HUES64 (cell line): ENCODE data around the gene CTH.

Experiments used
- H3K27ac ChIP-seq: 2 replicates; pipeline ENCODE4 v1.7.0; 2013; ENCODE audit warnings: low read depth, low read length, inconsistent platforms
- H3K27me3 ChIP-seq: 2 replicates; pipeline ENCODE4 v1.6.1; 2013; ENCODE audit warnings: mild to moderate bottlenecking, low read length; ENCODE audit not compliant: insufficient read depth
- H3K36me3 ChIP-seq: 2 replicates; pipeline ENCODE4 v1.6.1; 2013; ENCODE audit warnings: mild to moderate bottlenecking, low read length; ENCODE audit not compliant: insufficient read depth
- H3K4me1 ChIP-seq: 2 replicates; pipeline ENCODE4 v1.6.1; 2013; ENCODE audit warnings: mild to moderate bottlenecking, low read length, moderate library complexity; ENCODE audit not compliant: insufficient read depth
- H3K4me3 ChIP-seq: 2 replicates; pipeline ENCODE4 v1.5.1; 2013; ENCODE audit warnings: mild to moderate bottlenecking, low read length, moderate library complexity
- H3K9ac ChIP-seq: 2 replicates; pipeline ENCODE4 v1.6.1; 2013; ENCODE audit warnings: mild to moderate bottlenecking, low read depth, low read length
- H3K9me3 ChIP-seq: 2 replicates; pipeline ENCODE4 v1.6.1; 2013; ENCODE audit warnings: low read depth, low read length; ENCODE audit not compliant: insufficient read depth
- WGBS: fragments of 150-250, 120-280 bp; methylation state at CpG from one replicate; pipeline ENCODE4 v1.1.7; 2013; ENCODE audit warnings: missing lambda C conversion rate; 5-methylcytosine and 5-hydroxymethylcytosine counted together

The CTH gene

DNA sequence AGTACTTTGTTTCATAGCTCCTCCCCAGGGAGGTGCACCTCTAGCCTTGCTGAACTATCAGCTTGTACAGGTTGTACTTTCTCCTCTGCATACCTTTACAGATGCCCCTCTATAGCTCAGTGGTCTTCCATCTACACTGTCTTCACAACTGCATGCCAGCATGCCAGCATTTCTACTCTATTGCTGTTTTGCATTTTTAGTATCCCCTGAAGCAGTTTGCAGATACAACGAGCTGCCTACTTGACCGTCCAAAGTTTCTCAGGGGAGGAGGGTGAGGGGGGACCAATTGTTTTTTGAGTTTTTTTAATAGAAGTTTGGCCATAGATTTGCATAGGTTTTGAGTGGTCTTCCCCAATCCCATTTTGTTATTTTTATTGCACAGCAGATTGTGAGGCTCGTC, 27.6 kb upstream of the CTH start:
- H3K9ac ChIP-seq: no peak overlapping the region
- H3K36me3 ChIP-seq: no peaks in the 10 kb centered on the region
- no peaks in the 10 kb centered on the region for H3K27me3 ChIP-seq
- H3K4me1 ChIP-seq: no peaks in the 10 kb centered on the region
- no peak overlapping the region for H3K4me3 ChIP-seq
- 92% methylated on average over 3 of the region's 3 CpGs for WGBS
- H3K9me3 ChIP-seq: no peaks in the 10 kb centered on the region
- H3K27ac ChIP-seq: no peak overlapping the region

DNA sequence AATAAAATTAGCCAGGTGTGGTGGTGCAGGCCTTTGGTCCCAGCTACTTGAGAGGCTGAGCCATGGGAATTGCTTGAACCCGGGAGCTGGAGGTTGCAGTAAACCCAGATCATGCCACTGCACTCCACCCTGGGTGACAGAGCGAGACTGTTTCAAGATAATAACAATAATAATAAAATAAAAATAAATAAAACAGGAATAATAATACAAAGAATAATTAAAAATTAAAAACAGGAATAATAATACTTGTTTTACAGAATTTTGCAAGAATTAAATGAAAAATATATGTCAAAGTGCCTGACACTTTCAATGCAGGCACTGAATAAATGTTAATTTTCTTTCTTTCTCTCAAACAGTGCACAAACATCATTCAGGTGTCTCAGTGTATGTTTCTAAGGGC, 26.5 kb upstream of the CTH start:
- Histone ChIP-seq H3K4me3 (no peak overlapping the region), H3K27ac (no peak overlapping the region), H3K9ac (no peak overlapping the region), H3K36me3 (no peaks in the 10 kb centered on the region), H3K9me3 (no peaks in the 10 kb centered on the region), H3K27me3 (no peaks in the 10 kb centered on the region), H3K4me1 (no peaks in the 10 kb centered on the region)
- 96% methylated on average over 1 of the region's 2 CpGs for WGBS

DNA sequence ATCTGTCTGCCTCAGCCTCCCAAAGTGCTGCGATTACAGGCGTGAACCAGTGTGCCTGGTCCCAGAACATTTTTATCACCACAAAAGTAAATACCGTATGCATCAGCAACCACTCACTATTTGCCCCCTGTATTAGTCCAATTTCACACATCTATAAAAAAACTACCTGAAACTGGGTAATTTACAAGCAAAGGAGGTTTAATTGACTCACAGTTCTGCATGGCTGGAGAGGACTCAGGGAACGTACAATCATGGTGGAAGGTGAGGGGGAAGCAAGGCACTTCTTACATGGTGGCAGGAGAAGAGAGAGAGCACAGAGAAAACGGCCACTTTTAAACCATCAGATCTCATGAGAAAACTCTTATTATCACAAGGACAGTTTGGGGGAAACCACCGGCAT, 25.6 kb upstream of the CTH start:
- H3K27me3 ChIP-seq: no peaks in the 10 kb centered on the region
- H3K4me3 ChIP-seq: no peak overlapping the region
- H3K27ac ChIP-seq: no peak overlapping the region
- H3K9ac ChIP-seq: no peak overlapping the region
- H3K36me3 ChIP-seq: no peaks in the 10 kb centered on the region
- 93% methylated on average over 4 of the region's 6 CpGs for WGBS
- H3K9me3 ChIP-seq: no peaks in the 10 kb centered on the region
- H3K4me1 ChIP-seq: no peaks in the 10 kb centered on the region

DNA sequence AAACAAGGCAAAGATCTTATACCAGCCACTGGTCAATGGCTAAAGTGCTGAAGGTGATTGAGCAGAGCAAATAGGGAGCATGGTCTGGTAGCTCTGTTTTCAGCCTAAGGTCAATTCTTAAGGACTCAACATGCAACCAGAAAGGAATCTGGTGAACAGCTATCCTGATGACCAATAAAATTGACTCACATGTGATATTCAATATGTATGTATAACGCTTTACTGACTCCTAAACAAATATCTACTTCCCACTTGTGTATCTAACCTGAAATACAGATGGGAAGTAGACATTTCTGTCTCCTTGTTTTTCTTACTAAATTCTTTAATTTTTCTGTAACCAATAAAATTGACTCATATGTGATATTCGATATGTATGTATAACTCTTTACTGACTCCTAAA, 24.9 kb upstream of the CTH start:
- Histone ChIP-seq H3K36me3 (no peaks in the 10 kb centered on the region), H3K4me3 (no peak overlapping the region), H3K9ac (no peak overlapping the region), H3K9me3 (no peaks in the 10 kb centered on the region), H3K4me1 (no peaks in the 10 kb centered on the region), H3K27me3 (no peaks in the 10 kb centered on the region), H3K27ac (no peak overlapping the region)
- WGBS: no CpG with 5 or more reads among the region's 2 CpGs

DNA sequence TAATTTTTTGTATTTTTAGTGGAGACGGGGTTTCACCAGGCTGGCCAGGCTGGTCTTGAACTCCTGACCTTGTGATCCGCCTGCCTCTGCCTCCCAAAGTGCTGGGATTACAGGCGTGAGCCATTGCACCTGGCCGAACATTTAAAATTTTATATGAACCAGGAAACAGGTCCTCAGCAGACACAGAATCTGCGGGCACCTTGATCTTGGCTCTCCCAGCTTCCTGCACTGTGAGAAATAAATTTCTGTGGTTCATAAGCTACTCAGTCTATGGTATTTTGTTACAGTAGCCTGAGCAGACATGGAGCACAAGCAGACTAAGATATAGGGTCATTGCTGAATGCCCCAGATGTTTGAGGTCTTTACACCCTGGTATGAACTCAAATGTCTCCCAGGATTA, 23.6 kb upstream of the CTH start:
- no peak overlapping the region for H3K4me3 ChIP-seq
- H3K4me1 ChIP-seq: no peaks in the 10 kb centered on the region
- no peaks in the 10 kb centered on the region for H3K36me3 ChIP-seq
- no peaks in the 10 kb centered on the region for H3K9me3 ChIP-seq
- WGBS: 95% methylated on average over 5 of the region's 5 CpGs
- no peaks in the 10 kb centered on the region for H3K27me3 ChIP-seq
- no peak overlapping the region for H3K9ac ChIP-seq
- no peak overlapping the region for H3K27ac ChIP-seq

DNA sequence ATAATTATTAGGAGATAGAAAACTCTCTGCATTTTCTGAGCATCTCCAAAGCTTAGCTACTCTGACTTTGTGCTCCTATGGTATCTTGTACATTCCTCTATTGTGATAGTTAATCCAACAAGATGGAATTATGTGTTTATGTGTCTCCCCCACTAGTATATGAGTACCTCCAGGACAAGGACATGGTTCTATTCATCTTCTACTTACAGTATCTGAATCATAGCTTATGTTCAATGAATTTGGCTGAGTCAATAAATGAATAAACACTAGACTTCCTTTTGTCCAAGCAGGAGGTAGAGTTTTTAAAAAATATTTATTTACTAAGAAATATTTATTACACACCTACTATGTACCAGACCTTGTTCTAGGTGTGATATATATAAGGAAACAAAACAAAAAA, 18.4 kb upstream of the CTH start:
- Histone ChIP-seq H3K9me3 (no peaks in the 10 kb centered on the region), H3K9ac (no peak overlapping the region), H3K4me1 (no peaks in the 10 kb centered on the region), H3K27ac (no peak overlapping the region), H3K4me3 (no peak overlapping the region), H3K36me3 (no peaks in the 10 kb centered on the region), H3K27me3 (no peaks in the 10 kb centered on the region)

DNA sequence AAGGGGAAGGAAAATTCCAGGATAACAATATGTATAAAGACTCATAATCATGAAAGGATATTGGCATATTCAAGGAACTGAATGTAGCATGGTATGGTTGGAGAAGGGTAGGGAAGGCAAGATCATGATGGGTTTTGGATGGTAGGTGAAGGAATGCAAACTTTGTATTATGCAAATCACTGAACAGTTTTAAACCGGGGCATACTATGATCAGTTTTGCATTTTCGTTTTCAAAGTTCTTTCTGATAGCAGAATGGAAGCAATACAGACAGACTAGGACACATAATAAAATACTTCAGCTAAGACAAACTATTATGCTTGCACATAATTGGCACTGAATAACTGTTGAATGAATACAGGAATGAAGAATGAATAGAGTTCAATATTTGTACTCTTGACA, 14.5 kb upstream of the CTH start:
- H3K27ac ChIP-seq: no peak overlapping the region
- H3K4me1 ChIP-seq: no peaks in the 10 kb centered on the region
- H3K4me3 ChIP-seq: no peak overlapping the region
- H3K36me3 ChIP-seq: no peaks in the 10 kb centered on the region
- no peaks in the 10 kb centered on the region for H3K9me3 ChIP-seq
- no peak overlapping the region for H3K9ac ChIP-seq
- H3K27me3 ChIP-seq: no peaks in the 10 kb centered on the region
- WGBS: 89% methylated on average over 2 of the region's 2 CpGs

DNA sequence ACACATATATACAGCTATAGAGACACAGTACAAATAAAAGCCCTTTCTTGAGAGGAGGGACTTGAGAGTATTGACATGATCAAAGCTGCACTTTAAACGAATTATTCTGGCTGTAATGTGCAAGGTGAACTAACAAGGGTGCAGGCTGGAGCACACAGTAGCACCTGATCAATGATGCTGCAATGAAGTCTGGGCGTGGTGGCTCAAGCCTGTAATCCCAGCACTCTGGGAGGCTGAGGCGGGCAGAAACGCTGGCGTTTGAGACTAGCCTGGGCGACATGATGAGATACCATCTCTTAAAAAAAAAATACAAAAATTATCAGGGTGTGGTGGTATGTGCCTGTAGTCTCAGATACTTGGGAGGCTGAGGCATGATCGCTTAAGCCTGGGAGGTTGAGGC, 14.1 kb upstream of the CTH start:
- H3K9ac ChIP-seq: no peak overlapping the region

DNA sequence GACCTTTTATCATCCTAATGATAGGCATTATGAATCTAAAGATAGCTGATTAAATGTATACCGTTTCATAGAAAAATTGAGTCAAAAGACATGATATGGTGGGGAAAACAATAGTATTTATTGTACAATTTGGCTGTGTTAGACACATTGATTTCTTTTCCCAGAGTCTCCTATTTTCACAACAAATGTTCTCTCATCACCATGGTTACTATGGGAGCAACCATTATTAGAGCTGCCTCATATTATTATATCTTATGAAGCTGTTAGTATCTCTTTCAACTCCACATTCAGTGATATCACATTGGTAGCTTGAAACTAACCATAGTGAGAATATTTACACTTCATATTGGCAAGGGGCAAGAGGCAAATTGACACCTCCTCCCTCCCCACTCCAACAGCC, 10.7 kb upstream of the CTH start:
- H3K9ac ChIP-seq: no peak overlapping the region
- H3K36me3 ChIP-seq: no peaks in the 10 kb centered on the region
- WGBS: 89% methylated on average over 1 of the region's 1 CpG
- no peak overlapping the region for H3K27ac ChIP-seq
- H3K4me3 ChIP-seq: no peak overlapping the region
- H3K9me3 ChIP-seq: no peaks in the 10 kb centered on the region
- no peaks in the 10 kb centered on the region for H3K4me1 ChIP-seq
- no peaks in the 10 kb centered on the region for H3K27me3 ChIP-seq

More for the DNA sequence above, 14.1 kb upstream of the CTH start:
- H3K9me3 ChIP-seq: no peaks in the 10 kb centered on the region
- no peak overlapping the region for H3K27ac ChIP-seq
- no peak overlapping the region for H3K4me3 ChIP-seq
- H3K27me3 ChIP-seq: no peaks in the 10 kb centered on the region
- H3K36me3 ChIP-seq: no peaks in the 10 kb centered on the region
- no peaks in the 10 kb centered on the region for H3K4me1 ChIP-seq
- 91% methylated on average over 6 of the region's 7 CpGs for WGBS

DNA sequence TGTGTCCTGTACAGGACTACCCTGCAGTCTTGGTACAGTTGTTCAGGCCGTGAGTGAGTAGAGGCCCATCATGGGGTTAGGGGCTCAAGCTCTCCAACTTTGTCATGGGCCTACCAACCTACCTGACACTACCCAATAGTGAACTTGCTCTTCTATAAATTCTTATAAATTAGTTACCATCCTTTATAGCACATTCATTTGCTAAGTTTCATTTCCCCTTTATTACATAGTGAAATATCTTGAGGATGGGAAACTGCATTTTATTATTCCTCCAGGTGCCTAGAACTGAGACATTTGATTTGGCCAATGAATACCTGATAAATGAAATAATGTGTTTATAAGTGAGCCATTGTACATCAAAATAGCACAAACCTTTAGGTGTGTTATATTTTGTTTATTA, 9.1 kb upstream of the CTH start:
- H3K4me3 ChIP-seq: no peak overlapping the region
- H3K9me3 ChIP-seq: no peaks in the 10 kb centered on the region
- H3K27me3 ChIP-seq: no peaks in the 10 kb centered on the region
- no peak overlapping the region for H3K9ac ChIP-seq
- H3K27ac ChIP-seq: no peak overlapping the region
- no peaks in the 10 kb centered on the region for H3K4me1 ChIP-seq
- H3K36me3 ChIP-seq: no peaks in the 10 kb centered on the region
- 85% methylated on average over 1 of the region's 1 CpG for WGBS

DNA sequence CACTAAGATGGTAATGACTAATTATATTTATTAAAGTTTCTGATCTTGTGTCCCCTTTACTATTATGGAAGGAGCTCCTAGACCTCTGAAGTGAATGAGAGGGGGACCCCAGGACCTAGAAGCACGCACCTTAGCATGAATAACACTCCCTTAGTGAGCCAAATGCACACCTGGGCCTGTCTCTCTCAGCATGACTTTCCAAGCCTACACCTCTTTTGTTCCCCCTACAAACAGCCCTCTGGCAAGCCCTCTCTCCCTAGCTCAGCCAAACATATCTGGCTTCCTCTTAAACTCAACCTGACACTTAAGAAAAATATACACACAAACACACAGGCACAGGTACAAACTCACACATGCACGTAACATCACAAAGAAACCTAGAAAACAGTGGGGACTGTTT, 7.3 kb upstream of the CTH start:
- no peak overlapping the region for H3K27ac ChIP-seq

DNA sequence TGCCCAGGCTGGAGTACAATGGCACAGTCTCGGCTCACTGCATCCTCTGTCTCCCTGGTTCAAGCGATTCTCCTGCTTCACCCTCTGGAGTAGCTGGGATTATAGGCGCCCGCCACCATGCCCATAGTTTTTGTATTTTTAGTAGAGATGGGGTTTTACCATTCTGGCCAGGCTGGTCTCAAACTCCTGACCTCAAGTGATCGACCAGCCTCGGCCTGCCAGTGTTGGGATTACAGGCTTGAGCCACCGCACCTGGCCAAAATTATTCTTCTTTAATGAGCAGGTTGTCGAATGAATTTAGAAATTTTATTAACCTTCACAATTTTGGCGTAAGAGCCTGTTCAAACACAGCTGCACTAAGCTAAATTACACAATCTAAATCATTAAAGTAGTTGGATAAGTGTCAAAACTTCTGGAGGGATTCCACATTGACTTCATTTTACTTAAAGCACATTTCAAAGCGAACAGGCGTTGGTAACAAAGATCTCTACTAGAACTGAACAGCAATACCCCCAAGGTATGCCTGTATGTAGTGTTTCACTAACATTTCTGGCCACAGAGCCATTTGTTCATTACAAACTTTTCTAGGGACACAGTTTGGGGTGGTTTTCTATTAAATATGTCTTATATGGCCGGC, 5.2 kb upstream of the CTH start:
- H3K4me1 ChIP-seq: peaks cover 6% of the 10 kb centered on the region; the same call in 1 of the 2 replicates
- no peak overlapping the region for H3K27ac ChIP-seq
- no peak overlapping the region for H3K4me3 ChIP-seq
- no peaks in the 10 kb centered on the region for H3K36me3 ChIP-seq
- no peaks in the 10 kb centered on the region for H3K9me3 ChIP-seq
- no peak overlapping the region for H3K9ac ChIP-seq
- 94% methylated on average over 10 of the region's 12 CpGs for WGBS
- H3K27me3 ChIP-seq: no peaks in the 10 kb centered on the region

More for the DNA sequence above, 7.3 kb upstream of the CTH start:
- Histone ChIP-seq H3K4me3 (no peak overlapping the region), H3K27me3 (no peaks in the 10 kb centered on the region), H3K36me3 (no peaks in the 10 kb centered on the region), H3K4me1 (no peaks in the 10 kb centered on the region), H3K9ac (no peak overlapping the region), H3K9me3 (no peaks in the 10 kb centered on the region)
- 85% methylated on average over 1 of the region's 2 CpGs for WGBS
